Cardiac muscle cell (in vitro differentiated cells and primary cell): ENCODE results near the gene DENND1B. TPM values are rescaled to one million over a fixed set of nuclear protein-coding genes. Genes with fewer than 3 reads are reported as not detected.

ENCODE experiments used
- DNase-seq, 2 donors: peaks; one replicate each; pipeline versions ENCODE4 v3.0.0 to v3.0.0-alpha.2; 2010 to 2017; ENCODE audit warnings: low read depth in 1 of 2, low spot score in 1 of 2
- H3K27ac ChIP-seq: fragments of 200-600 bp; sonication (generic); 2 replicates; pipeline ENCODE4 v1.5.1; 2016
- H3K27me3 ChIP-seq: fragments of 200-600 bp; sonication (generic); 2 replicates; pipeline ENCODE4 v1.6.0; 2016; ENCODE audit warnings: control low read depth
- H3K36me3 ChIP-seq: fragments of 200-600 bp; sonication (generic); 2 replicates; pipeline ENCODE4 v1.5.1; 2016; ENCODE audit warnings: control low read depth
- H3K4me1 ChIP-seq: fragments of 200-600 bp; sonication (generic); 2 replicates; pipeline ENCODE4 v1.8.1; 2017; ENCODE audit warnings: low read depth, mild to moderate bottlenecking, mixed run types
- H3K4me3 ChIP-seq: fragments of 200-600 bp; sonication (generic); 2 replicates; pipeline ENCODE4 v1.5.1; 2016; ENCODE audit warnings: mild to moderate bottlenecking
- H3K9me3 ChIP-seq: fragments of 200-600 bp; sonication (generic); 2 replicates; pipeline ENCODE4 v1.5.1; 2017; ENCODE audit warnings: low read depth, mild to moderate bottlenecking, control low read depth
- polyA plus RNA-seq: library from polyadenylated mRNA; unstranded; fragments of >200 nt; fragmentation: Nextera tagmentation; extraction: Ambion mirVana; gene quantifications from 2 replicates; pipeline ENCODE4 v1.2.1, GENCODE V29; 2016
- total RNA-seq: library from RNA; depleted of rRNA; stranded (reverse); fragments of >200 nt; gene quantifications from 2 replicates; pipeline ENCODE4 v1.2.3, GENCODE V29; 2016
- TF ChIP-seq, protein P1 (sequence below): IDR thresholded peaks from 2 replicates; pipeline ENCODE4 v1.5.1; 2012; ENCODE audit warnings: low read depth, mild to moderate bottlenecking, low read length

The DENND1B gene, protein sequence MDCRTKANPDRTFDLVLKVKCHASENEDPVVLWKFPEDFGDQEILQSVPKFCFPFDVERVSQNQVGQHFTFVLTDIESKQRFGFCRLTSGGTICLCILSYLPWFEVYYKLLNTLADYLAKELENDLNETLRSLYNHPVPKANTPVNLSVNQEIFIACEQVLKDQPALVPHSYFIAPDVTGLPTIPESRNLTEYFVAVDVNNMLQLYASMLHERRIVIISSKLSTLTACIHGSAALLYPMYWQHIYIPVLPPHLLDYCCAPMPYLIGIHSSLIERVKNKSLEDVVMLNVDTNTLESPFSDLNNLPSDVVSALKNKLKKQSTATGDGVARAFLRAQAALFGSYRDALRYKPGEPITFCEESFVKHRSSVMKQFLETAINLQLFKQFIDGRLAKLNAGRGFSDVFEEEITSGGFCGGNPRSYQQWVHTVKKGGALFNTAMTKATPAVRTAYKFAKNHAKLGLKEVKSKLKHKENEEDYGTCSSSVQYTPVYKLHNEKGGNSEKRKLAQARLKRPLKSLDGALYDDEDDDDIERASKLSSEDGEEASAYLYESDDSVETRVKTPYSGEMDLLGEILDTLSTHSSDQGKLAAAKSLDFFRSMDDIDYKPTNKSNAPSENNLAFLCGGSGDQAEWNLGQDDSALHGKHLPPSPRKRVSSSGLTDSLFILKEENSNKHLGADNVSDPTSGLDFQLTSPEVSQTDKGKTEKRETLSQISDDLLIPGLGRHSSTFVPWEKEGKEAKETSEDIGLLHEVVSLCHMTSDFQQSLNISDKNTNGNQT
- 9.9 and 11.0 TPM in 2 replicates for total RNA-seq
- polyA plus RNA-seq, result 11.0 and 14.9 TPM in 2 replicates

DNA sequence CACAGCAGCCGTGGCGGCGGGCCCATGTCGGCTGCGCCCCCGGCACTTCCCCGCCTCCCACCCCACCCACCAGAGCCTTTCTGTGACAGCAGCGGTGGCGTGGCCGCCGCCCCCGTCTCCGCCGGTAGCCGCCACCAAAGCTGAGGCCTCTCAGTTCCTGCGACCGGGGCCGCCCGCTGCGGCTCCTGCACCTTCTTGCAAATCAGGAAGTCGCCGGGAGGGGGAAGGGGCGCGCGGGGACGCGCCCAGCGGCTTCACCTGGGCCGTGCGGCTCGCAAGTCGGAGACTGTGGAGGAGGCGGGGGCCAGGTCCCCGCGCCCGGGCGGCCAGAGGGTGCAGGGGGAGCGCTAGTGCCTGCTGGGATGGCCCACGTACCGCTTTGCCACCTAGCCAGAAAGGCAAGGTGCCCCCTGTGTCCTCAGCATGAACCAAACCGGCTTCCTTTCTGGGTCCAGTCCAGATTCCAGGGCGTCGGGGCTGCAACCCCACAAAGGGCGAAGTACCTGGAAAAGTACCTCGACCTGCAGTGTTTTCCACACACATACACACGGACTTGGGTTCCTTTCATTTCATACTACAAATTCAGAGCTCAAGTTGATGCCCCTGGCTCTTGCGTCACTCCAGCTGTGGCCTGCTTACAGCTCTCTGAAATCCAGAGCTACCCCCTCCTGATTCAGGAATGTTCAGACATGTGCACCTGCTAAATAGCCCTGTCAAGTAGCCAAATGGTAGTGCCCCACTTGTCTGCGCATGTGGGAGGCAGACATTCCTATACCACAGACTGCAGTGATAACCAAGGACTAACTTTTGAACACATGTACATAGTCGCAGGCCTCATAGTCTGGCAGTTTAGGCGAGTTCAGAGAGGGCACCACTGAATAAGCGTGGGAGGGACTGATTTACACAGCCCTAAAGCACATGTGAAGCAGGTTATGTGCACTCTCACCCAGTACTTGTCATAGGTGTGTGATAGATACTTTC is at the start of gene DENND1B:
TSS of gene DENND1B (minus strand) at position 199 of the 981 bp plus-strand sequence. CDS start 325 bp downstream, outside the sequence.
- H3K4me3 ChIP-seq, result peak within 1 kb of the TSS; percentile 67
- peak within 1 kb of the TSS; percentile 95 for H3K27ac ChIP-seq
- no peaks in the 10 kb centered on the region for H3K9me3 ChIP-seq
- peak; percentile 65 to 83 for DNase-seq
- no peaks in the 10 kb centered on the region for H3K36me3 ChIP-seq
- H3K27me3 ChIP-seq, result no peaks in the 10 kb centered on the region
- H3K4me1 ChIP-seq, result peaks cover 19% of the 10 kb centered on the region
- TF ChIP-seq, protein P1, sequence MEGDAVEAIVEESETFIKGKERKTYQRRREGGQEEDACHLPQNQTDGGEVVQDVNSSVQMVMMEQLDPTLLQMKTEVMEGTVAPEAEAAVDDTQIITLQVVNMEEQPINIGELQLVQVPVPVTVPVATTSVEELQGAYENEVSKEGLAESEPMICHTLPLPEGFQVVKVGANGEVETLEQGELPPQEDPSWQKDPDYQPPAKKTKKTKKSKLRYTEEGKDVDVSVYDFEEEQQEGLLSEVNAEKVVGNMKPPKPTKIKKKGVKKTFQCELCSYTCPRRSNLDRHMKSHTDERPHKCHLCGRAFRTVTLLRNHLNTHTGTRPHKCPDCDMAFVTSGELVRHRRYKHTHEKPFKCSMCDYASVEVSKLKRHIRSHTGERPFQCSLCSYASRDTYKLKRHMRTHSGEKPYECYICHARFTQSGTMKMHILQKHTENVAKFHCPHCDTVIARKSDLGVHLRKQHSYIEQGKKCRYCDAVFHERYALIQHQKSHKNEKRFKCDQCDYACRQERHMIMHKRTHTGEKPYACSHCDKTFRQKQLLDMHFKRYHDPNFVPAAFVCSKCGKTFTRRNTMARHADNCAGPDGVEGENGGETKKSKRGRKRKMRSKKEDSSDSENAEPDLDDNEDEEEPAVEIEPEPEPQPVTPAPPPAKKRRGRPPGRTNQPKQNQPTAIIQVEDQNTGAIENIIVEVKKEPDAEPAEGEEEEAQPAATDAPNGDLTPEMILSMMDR, result no peak

DNA sequence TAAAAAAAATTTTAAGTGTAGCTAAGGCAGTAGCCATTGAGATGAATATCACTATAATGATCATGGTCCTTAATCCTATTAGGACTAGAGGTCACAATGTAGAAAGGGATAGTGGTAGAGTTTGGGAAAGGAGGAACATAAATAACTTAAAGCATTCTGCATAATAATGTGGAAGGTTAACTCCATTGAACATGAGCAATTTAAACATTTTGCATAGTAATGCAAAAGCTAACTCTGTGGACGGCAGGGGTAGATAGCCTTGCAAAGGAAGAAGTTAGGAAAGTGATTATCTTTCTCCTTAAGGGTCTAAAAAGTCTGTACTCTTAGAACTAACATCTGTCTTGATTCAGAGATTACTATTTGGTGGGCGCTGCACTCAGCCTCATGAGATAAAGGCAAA is 39.0 kb upstream of the DENND1B start:
- H3K4me3 ChIP-seq, result no peak overlapping the region
- H3K9me3 ChIP-seq, result no peaks in the 10 kb centered on the region
- H3K27me3 ChIP-seq, result no peaks in the 10 kb centered on the region
- peaks cover 9% of the 10 kb centered on the region for H3K4me1 ChIP-seq
- TF ChIP-seq, protein P1, result no peak
- no peak overlapping the region for H3K27ac ChIP-seq
- no peaks in the 10 kb centered on the region for H3K36me3 ChIP-seq
- DNase-seq, result no peak

DNA sequence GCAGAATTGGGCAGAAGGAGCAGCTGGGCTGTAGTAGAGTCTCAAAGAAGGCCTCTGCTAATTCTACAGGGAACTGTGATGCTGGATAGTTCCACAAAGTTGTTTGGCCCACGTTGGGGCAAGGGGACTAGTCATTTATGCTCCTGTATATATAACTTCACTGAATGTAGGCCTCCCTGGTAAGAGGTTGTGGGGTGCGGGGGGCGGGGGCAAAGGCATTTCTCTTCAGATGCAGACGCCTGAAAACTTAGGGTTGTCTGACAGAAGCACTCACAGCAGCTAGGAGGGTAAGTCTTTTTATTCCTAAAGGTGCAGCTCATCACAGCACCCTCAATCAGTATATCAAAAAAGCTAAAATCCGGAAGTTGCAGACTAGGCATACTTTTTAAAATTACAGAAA is 38.5 kb upstream of the DENND1B start:
- no peak overlapping the region for H3K4me3 ChIP-seq

DNA sequence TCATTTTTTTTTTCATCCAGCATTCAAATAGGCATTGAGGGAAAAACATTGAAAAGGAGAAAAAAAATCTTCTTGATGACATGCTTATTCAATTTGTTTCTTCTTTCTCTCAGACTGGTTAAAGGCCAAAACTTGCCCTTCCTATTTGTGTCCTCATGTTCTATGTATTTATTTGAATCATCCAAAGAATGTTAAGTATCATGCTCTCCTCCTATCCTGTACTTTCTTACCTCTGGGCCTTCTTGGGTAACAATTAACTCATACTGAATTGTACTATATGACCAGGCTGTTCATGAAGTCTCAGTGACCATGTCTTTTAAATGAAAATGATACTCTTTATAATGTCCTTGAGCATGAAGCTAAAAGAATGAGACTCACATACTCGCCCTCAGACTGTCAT is 36.5 kb upstream of the DENND1B start:
- Histone ChIP-seq H3K36me3 (no peaks in the 10 kb centered on the region), H3K9me3 (no peaks in the 10 kb centered on the region), H3K27me3 (no peaks in the 10 kb centered on the region), H3K27ac (peak overlapping the region; percentile 8), H3K4me3 (no peak overlapping the region), H3K4me1 (peaks cover 9% of the 10 kb centered on the region)
- DNase-seq, result peak in 1 of 2 donors; percentile 35
- TF ChIP-seq, protein P1, result no peak

More for the DNA sequence above, 38.5 kb upstream of the DENND1B start:
- Histone ChIP-seq H3K4me1 (peaks cover 9% of the 10 kb centered on the region), H3K36me3 (no peaks in the 10 kb centered on the region), H3K9me3 (no peaks in the 10 kb centered on the region), H3K27me3 (no peaks in the 10 kb centered on the region), H3K27ac (no peak overlapping the region)
- TF ChIP-seq, protein P1, result no peak
- no peak for DNase-seq

DNA sequence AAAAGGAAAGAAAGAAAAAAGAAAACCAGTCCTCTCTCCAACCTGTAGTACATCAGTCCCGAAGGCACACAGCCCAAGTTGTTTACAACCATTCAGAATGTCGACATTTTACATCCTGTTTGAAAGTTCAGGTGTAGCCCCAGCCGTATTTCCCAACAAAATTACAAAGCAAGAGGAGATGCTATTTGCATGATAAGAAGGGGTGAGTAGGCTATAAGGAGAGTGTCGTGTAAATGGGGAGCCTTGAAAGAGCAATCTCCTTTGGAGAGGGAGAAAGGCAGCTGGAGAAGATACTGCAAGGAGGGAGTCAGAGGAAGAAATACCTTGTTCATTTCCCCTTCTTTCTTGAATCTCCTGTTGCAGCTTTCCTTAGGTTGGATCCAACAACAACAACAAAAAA is 35.5 kb upstream of the DENND1B start:
- H3K27ac ChIP-seq, result no peak overlapping the region
- H3K27me3 ChIP-seq, result no peaks in the 10 kb centered on the region
- no peaks in the 10 kb centered on the region for H3K9me3 ChIP-seq
- TF ChIP-seq, protein P1, result no peak
- H3K4me1 ChIP-seq, result peaks cover 9% of the 10 kb centered on the region
- DNase-seq, result no peak
- no peaks in the 10 kb centered on the region for H3K36me3 ChIP-seq
- no peak overlapping the region for H3K4me3 ChIP-seq
